AG04449 (cell line): ENCODE results near the gene CCDC88B.

Experiments used
- CTCF ChIA-PET: fragments of 350-600 bp; formaldehyde crosslinking; extraction: SDS; loops from one replicate; lab custom pipeline; 2021; ENCODE audit warnings: antibody characterized with exemption; lab: Yijun Ruan, JAX
- POLR2A ChIA-PET: fragments of 400-600, 350-600 bp; formaldehyde crosslinking; extraction: SDS; loops from one replicate; lab custom pipeline; 2020; ENCODE audit warnings: antibody characterized with exemption, inconsistent platforms; lab: Yijun Ruan, JAX
- DNase-seq: peaks from one replicate; pipeline ENCODE4 v3.0.0-alpha.2; 2010; ENCODE audit warnings: low read depth, low spot score
- H3K4me3 ChIP-seq: 2 replicates; pipeline ENCODE4 v1.5.1; 2011; ENCODE audit warnings: low read depth, mild to moderate bottlenecking, control low read depth, low read length
- TF ChIP-seq, protein P1 (sequence below): IDR thresholded peaks from one replicate; pipeline ENCODE4 v1.5.1; 2011; ENCODE audit warnings: mild to moderate bottlenecking, moderate library complexity, low read length, control low read depth, inconsistent platforms; ENCODE audit not compliant: insufficient read depth; ENCODE audit errors: missing control alignments

CCDC88B gene

GRCh38 chr11:64372021-64372420 lies 32.0 kb downstream of the CCDC88B start:
- ChIA-PET CTCF (interaction anchor here (0.8 kb wide), 2 partner anchors 11 to 77 kb away, joined by 3 to 4 read pairs; no protein-coding TSS in a partner anchor), POLR2A (no interaction called here)
- TF ChIP-seq, protein P1, sequence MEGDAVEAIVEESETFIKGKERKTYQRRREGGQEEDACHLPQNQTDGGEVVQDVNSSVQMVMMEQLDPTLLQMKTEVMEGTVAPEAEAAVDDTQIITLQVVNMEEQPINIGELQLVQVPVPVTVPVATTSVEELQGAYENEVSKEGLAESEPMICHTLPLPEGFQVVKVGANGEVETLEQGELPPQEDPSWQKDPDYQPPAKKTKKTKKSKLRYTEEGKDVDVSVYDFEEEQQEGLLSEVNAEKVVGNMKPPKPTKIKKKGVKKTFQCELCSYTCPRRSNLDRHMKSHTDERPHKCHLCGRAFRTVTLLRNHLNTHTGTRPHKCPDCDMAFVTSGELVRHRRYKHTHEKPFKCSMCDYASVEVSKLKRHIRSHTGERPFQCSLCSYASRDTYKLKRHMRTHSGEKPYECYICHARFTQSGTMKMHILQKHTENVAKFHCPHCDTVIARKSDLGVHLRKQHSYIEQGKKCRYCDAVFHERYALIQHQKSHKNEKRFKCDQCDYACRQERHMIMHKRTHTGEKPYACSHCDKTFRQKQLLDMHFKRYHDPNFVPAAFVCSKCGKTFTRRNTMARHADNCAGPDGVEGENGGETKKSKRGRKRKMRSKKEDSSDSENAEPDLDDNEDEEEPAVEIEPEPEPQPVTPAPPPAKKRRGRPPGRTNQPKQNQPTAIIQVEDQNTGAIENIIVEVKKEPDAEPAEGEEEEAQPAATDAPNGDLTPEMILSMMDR, result no peak
- no peak for DNase-seq
- H3K4me3 ChIP-seq, result no peak overlapping the region

DNA sequence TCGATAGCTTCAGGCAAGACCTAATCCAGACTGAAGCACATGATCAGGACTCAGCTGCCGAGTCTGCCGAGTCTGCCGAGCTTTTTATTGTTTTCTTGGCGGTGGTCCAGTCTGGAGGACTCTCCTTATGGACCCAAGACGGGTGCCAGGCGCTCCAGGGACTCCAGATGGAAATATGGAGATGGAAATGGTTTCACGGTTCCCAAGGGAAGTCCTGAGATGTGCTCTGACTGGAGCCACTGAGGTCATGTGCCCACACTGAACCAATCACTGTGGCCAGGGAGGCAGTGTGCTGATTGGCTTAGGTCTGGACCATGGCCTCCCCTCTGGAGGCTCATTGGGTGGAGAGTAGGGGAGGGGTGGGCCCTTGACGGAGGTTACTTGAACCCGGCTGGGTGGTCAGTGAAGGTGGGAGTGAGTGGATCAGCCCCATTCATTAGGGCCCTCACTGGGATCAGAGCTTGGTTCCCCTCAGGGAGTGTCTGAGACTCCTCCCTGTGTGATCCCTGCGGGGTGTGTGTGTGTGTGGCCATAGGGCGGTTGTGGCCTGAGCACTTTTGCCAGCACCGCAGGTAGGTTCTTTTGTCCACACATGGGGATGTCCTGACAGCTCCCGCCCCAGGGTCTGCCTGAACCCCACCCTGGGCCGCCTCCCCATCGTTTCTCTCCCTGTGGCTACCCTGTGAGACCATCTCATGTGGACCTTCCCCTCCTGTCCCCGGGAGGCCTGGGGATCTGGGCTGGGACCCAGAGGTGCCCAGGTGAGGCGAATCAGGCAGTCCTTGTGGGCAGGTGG lies 33.0 kb downstream of the CCDC88B start:
- DNase-seq, result no peak
- POLR2A ChIA-PET, result interaction anchor here (1.2 kb wide), 1 partner anchor 41 kb away, joined by 3 read pairs; no protein-coding TSS in a partner anchor
- TF ChIP-seq, protein P1, result no peak
- CTCF ChIA-PET, result interaction anchor here (0.8 kb wide), 1 partner anchor 12 kb away, joined by 4 read pairs; no protein-coding TSS in a partner anchor
- no peak overlapping the region for H3K4me3 ChIP-seq

- CTCF ChIA-PET, result no interaction called here
- H3K4me3 ChIP-seq, result no peak overlapping the region
- TF ChIP-seq, protein P1, result no peak
- POLR2A ChIA-PET, result interaction anchor here (1.2 kb wide), 1 partner anchor 42 kb away, joined by 3 read pairs; no protein-coding TSS in a partner anchor
- DNase-seq, result no peak
Observed at GRCh38 chr11:64373598-64373974, 33.6 kb downstream of the CCDC88B start.

DNA sequence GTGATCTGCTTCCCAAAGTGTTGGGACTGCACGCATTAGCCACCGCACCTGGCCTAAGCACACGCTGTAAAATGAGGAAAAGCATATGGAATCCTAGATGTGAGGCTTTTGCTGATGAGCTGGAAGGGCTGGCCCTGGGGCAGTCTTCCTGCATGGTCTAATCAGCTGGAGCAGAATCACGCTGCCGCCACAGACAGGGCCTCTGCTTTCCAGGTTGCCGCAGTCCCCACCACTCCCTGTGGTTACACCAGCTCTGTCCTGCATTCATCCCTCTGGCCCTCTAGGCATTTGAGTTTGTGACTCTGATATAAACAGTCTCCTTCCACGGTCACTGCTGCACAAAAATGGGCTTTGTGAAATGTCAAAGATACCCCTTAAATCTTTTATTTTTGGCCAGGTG lies 36.1 kb downstream of the CCDC88B start:
- DNase-seq, result no peak
- POLR2A ChIA-PET, result interaction anchor here (0.7 kb wide), 1 partner anchor 44 kb away, joined by 5 read pairs; no protein-coding TSS in a partner anchor
- CTCF ChIA-PET, result interaction anchor here (1.3 to 3.6 kb wide), 2 partner anchors 10 to 22 kb away, joined by 3 to 13 read pairs; no protein-coding TSS in a partner anchor
- TF ChIP-seq, protein P1, result no peak
- no peak overlapping the region for H3K4me3 ChIP-seq

DNA sequence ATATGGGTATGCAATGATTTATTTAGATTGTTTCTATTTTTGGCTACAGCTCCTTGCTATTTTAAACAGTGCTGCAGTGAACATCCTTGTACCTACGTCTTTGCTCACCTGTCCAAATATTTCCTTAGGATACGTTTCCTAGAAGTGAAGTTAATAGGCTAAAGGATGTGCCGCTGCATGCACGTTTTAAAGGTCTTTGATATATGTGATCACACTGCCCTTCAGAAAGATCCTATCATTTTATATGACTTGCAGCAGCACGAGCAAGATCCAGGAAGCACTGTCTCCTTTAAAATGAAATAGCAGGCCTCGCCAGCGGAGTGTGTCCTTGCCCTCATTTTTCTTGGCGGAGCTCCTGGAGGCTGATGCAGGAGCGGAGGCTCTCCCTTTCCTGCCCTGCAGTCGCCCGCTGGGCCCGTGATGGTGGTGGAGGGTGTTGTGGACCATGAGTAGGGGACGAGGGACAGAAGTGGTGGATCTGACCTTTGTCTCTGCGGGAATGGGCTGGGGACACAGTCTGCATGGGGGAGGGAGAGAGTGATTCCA lies 38.4 kb downstream of the CCDC88B start:
- DNase-seq, result no peak
- H3K4me3 ChIP-seq, result no peak overlapping the region
- POLR2A ChIA-PET, result no interaction called here
- TF ChIP-seq, protein P1, result no peak
- CTCF ChIA-PET, result interaction anchor here (1.3 kb wide), 1 partner anchor 71 kb away, joined by 4 read pairs; no protein-coding TSS in a partner anchor

- H3K4me3 ChIP-seq, result no peak overlapping the region
- no peak for DNase-seq
- ChIA-PET POLR2A (no interaction called here), CTCF (no interaction called here)
- TF ChIP-seq, protein P1, result no peak
Observed at GRCh38 chr11:64379160-64379559, 39.2 kb downstream of the CCDC88B start.
